PC-9 (cell line): Measurements from ENCODE around the gene TMEM203. TPM values are rescaled to one million over a fixed set of nuclear protein-coding genes. Genes with fewer than 3 reads are reported as not detected.

Experiments used
- BruUV-seq: library from RNA; stranded (reverse); fragments of 400-500 nt; replicated peaks from 2 replicates; lab custom pipeline; 2021; lab: Mats Ljungman, UMichigan
- CTCF ChIA-PET: fragments of 300-600 bp; sonication (Branson Sonifier 250); formaldehyde crosslinking; loops from one replicate; lab custom pipeline; 2022; ENCODE audit warnings: antibody characterized with exemption; lab: Charles Lee
- POLR2A ChIA-PET: fragments of 300-600 bp; sonication (Branson Sonifier 250); formaldehyde crosslinking; loops from one replicate; lab custom pipeline; 2022; ENCODE audit warnings: antibody characterized with exemption; ENCODE audit not compliant: unreplicated experiment; lab: Charles Lee
- DNase-seq, 2 experiments: peaks; one replicate each; pipeline versions ENCODE4 v3.0.0 to v3.0.0-alpha.2; 2015 to 2022; ENCODE audit warnings: mixed read lengths in 1 of 2
- H2AFZ ChIP-seq: fragments of 200-600 bp; sonication (generic); 2 replicates; pipeline ENCODE4 v1.8.1; 2017; ENCODE audit warnings: antibody characterized with exemption
- H3F3A ChIP-seq: fragments of 200-600 bp; sonication (generic); 2 replicates; pipeline ENCODE4 v1.8.1; 2017; ENCODE audit warnings: antibody characterized with exemption, mild to moderate bottlenecking, low read depth; ENCODE audit not compliant: insufficient read depth
- H3K27ac ChIP-seq: fragments of 200-600 bp; sonication (generic); 2 replicates; pipeline ENCODE4 v1.6.1; 2016; ENCODE audit warnings: mixed run types
- H3K27me3 ChIP-seq: fragments of 200-600 bp; sonication (generic); 2 replicates; pipeline ENCODE4 v1.6.1; 2016; ENCODE audit warnings: low read depth, mixed run types; ENCODE audit not compliant: insufficient read depth
- H3K36me3 ChIP-seq: fragments of 200-600 bp; sonication (generic); 2 replicates; pipeline ENCODE4 v1.6.1; 2016; ENCODE audit warnings: low read depth, mixed run types
- H3K4me1 ChIP-seq: fragments of 200-600 bp; sonication (generic); replicated peaks from 2 replicates; pipeline ENCODE4 v1.6.1; 2016; ENCODE audit warnings: mixed run types; ENCODE audit not compliant: insufficient read depth
- H3K4me2 ChIP-seq: fragments of 200-600 bp; sonication (generic); 2 replicates; pipeline ENCODE4 v1.6.1; 2017; ENCODE audit warnings: mixed run types
- H3K4me3 ChIP-seq: fragments of 200-600 bp; sonication (generic); 2 replicates; pipeline ENCODE4 v1.6.1; 2016; ENCODE audit warnings: mixed run types
- H3K79me2 ChIP-seq: fragments of 200-600 bp; sonication (generic); 2 replicates; pipeline ENCODE4 v1.6.1; 2017; ENCODE audit warnings: low read depth, mixed run types
- H3K9me2 ChIP-seq: fragments of 200-600 bp; sonication (generic); 2 replicates; pipeline ENCODE4 v1.8.1; 2017; ENCODE audit warnings: mild to moderate bottlenecking; ENCODE audit not compliant: insufficient read depth
- H3K9me3 ChIP-seq: fragments of 200-600 bp; sonication (generic); 2 replicates; pipeline ENCODE4 v1.8.1; 2016; ENCODE audit warnings: low read depth; ENCODE audit not compliant: insufficient read depth
- H4K20me1 ChIP-seq: fragments of 200-600 bp; sonication (generic); 2 replicates; pipeline ENCODE4 v1.8.1; 2017; ENCODE audit not compliant: insufficient read depth
- EZH2 ChIP-seq: fragments of 200-600 bp; sonication (generic); IDR thresholded peaks from 2 replicates; pipeline ENCODE4 v1.8.0; 2017; ENCODE audit warnings: antibody characterized with exemption, low read depth
- intact Hi-C: fragments of 100-400 bp; cut with micrococcal nuclease; formaldehyde crosslinking; loops from one replicate; pipeline ENCODE4 v1.10.0; 2022; ENCODE audit not compliant: unreplicated experiment
- total RNA-seq: library from RNA; stranded (reverse); gene quantifications from 2 replicates; pipeline ENCODE4 v1.2.3, GENCODE V29; 2021
- TF ChIP-seq, protein P1 (sequence below): fragments of 200-600 bp; sonication (generic); conservative IDR thresholded peaks from 2 replicates; pipeline ENCODE4 v1.6.1; 2017; ENCODE audit warnings: mixed run types, antibody characterized with exemption, mild to moderate bottlenecking, moderate library complexity

TMEM203 gene
- total RNA-seq, 1 experiment from 2014 or later = 45.5 TPM

DNA sequence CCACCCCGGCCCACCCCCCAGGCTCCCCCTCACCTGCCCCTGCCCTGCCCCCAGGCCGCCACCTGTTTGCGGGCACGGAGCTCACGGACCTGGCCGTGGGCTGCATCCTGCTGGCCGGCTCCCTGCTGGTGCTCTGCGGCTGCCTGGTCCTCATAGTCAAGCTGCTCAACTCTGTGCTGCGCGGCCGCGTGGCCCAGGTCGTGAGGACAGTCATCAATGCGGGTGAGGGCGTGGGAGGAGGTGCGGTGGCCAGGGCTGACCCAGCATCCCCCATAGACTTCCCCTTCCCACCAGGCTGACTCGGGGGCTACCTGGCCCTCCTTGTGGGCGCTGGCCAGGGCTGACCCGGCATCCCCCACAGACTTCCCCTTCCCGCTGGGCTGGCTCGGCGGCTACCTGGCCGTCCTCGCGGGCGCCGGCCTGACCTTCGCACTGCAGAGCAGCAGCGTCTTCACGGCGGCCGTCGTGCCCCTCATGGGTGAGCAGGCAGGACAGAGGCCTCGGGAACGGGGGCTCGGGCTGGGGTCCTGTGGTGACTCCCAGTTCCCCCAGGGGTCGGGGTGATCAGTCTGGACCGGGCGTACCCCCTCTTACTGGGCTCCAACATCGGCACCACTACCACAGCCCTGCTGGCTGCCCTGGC, 28.7 kb upstream of the TMEM203 start:
- Histone ChIP-seq H3K79me2 (peaks cover 21% of the 10 kb centered on the region), H4K20me1 (no peaks in the 10 kb centered on the region; the same call in 1 of the 2 replicates), H3K4me1 (peaks cover 19% of the 10 kb centered on the region), H3K27me3 (no peaks in the 10 kb centered on the region), H3F3A (no peaks in the 10 kb centered on the region), H3K9me2 (no peaks in the 10 kb centered on the region), H2AFZ (no peak overlapping the region), H3K36me3 (no peaks in the 10 kb centered on the region), H3K4me3 (no peak overlapping the region), H3K27ac (no peak overlapping the region), H3K4me2 (no peak overlapping the region), H3K9me3 (no peaks in the 10 kb centered on the region)
- TF ChIP-seq, protein P1, sequence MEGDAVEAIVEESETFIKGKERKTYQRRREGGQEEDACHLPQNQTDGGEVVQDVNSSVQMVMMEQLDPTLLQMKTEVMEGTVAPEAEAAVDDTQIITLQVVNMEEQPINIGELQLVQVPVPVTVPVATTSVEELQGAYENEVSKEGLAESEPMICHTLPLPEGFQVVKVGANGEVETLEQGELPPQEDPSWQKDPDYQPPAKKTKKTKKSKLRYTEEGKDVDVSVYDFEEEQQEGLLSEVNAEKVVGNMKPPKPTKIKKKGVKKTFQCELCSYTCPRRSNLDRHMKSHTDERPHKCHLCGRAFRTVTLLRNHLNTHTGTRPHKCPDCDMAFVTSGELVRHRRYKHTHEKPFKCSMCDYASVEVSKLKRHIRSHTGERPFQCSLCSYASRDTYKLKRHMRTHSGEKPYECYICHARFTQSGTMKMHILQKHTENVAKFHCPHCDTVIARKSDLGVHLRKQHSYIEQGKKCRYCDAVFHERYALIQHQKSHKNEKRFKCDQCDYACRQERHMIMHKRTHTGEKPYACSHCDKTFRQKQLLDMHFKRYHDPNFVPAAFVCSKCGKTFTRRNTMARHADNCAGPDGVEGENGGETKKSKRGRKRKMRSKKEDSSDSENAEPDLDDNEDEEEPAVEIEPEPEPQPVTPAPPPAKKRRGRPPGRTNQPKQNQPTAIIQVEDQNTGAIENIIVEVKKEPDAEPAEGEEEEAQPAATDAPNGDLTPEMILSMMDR = no peak
- no peak for TF ChIP-seq EZH2
- ChIA-PET POLR2A (no interaction called here), CTCF (interaction anchor here (0.7 kb wide), 1 partner anchor 108 kb away, joined by 4 read pairs; no protein-coding TSS in a partner anchor)
- intact Hi-C loops = no loop called here
- BruUV-seq = no TSS peak
- DNase-seq = no peak

DNA sequence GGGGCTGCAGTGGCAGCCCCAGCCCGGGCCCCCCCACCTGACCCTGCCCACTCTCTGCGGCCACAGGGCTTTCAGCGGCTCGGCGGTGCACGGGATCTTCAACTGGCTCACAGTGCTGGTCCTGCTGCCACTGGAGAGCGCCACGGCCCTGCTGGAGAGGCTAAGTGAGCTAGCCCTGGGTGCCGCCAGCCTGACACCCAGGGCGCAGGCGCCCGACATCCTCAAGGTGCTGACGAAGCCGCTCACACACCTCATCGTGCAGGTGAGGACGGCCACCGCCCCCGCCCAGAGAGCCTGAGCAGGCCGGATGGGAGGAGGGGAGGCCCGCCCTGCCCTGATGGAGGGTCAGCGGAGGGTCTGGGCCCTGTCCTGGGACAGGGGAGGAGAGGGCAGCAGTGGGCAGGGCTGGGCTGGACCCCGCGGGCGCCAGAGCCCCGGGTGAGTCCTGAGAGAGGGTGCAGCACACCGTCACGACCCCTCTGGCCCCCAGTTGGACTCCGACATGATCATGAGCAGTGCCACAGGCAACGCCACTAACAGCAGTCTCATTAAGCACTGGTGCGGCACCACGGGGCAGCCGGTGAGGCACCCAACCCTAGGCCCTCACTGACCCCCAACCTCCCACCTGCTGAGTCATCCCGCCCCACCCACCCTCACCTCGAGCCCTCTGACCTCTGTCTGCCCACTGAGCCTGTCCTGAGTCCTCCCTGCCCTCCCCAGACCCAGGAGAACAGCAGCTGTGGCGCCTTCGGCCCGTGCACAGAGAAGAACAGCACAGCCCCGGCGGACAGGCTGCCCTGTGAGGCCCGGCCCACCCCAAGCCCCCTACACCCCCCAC, 27.9 kb upstream of the TMEM203 start:
- H3K9me2 ChIP-seq = no peaks in the 10 kb centered on the region
- no peaks in the 10 kb centered on the region; the same call in 1 of the 2 replicates for H4K20me1 ChIP-seq
- peaks cover 19% of the 10 kb centered on the region for H3K4me1 ChIP-seq
- H3K36me3 ChIP-seq = no peaks in the 10 kb centered on the region
- H3K9me3 ChIP-seq = no peaks in the 10 kb centered on the region
- POLR2A ChIA-PET = interaction anchor here (0.7 kb wide), 1 partner anchor 31 kb away, joined by 3 read pairs; no protein-coding TSS in a partner anchor
- intact Hi-C loops = no loop called here
- H3K4me3 ChIP-seq = no peak overlapping the region
- H3K4me2 ChIP-seq = no peak overlapping the region
- no TSS peak for BruUV-seq
- H3F3A ChIP-seq = no peaks in the 10 kb centered on the region
- peaks cover 13% of the 10 kb centered on the region for H3K79me2 ChIP-seq
- TF ChIP-seq EZH2 = no peak
- TF ChIP-seq, protein P1 = no peak
- no peak overlapping the region for H3K27ac ChIP-seq
- no peaks in the 10 kb centered on the region for H3K27me3 ChIP-seq
- DNase-seq = no peak
- no peak overlapping the region for H2AFZ ChIP-seq
- CTCF ChIA-PET = no interaction called here

DNA sequence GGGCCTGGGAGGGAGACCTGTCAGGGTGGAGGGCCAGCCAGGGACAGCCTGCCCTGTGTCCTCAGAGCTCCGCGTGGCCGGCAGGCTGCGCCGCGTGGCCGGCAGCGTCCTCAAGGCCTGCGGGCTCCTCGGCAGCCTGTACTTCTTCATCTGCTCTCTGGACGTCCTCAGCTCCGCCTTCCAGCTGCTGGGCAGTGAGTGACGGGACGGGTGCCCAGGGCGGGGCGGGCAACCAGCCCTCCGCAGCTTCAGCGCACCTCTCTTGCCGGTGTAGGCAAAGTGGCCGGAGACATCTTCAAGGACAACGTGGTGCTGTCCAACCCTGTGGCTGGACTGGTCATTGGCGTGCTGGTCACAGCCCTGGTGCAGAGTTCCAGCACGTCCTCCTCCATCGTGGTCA, 27.1 kb upstream of the TMEM203 start:
- no peak for DNase-seq
- intact Hi-C loops = no loop called here
- Histone ChIP-seq H4K20me1 (no peaks in the 10 kb centered on the region; the same call in 1 of the 2 replicates), H3K4me2 (no peak overlapping the region), H3K4me1 (peaks cover 24% of the 10 kb centered on the region), H3K9me3 (no peaks in the 10 kb centered on the region), H3K79me2 (peaks cover 8% of the 10 kb centered on the region), H3K36me3 (no peaks in the 10 kb centered on the region), H3K9me2 (no peaks in the 10 kb centered on the region), H3K27ac (no peak overlapping the region), H3K27me3 (no peaks in the 10 kb centered on the region), H3K4me3 (no peak overlapping the region), H3F3A (peaks cover 1% of the 10 kb centered on the region; the same call in 1 of the 2 replicates), H2AFZ (no peak overlapping the region)
- TF ChIP-seq EZH2 = no peak
- TF ChIP-seq, protein P1 = no peak
- ChIA-PET POLR2A (no interaction called here), CTCF (no interaction called here)
- no TSS peak for BruUV-seq
